HL-60 (cell line): ENCODE measurements around the gene RBFOX1.

ENCODE experiments used
- CTCF ChIP-seq: IDR thresholded peaks from one replicate; pipeline ENCODE4 v1.5.1; 2011; ENCODE audit warnings: low read length, control low read depth, inconsistent platforms; ENCODE audit not compliant: insufficient read depth
- POLR2AphosphoS5 ChIP-seq: IDR thresholded peaks from 2 replicates; pipeline ENCODE4 v1.6.1; 2012; ENCODE audit warnings: low read depth
- REST ChIP-seq: IDR thresholded peaks from 2 replicates; pipeline ENCODE4 v1.6.1; 2012; ENCODE audit warnings: low read depth; ENCODE audit not compliant: insufficient replicate concordance

GRCh38 chr16:7492122-7492521 lies 159.5 kb downstream of the RBFOX1 start:
- TF ChIP-seq POLR2AphosphoS5 (no peak), CTCF (no peak), REST (peak; percentile 86)
